ENCODE data around the gene DHX15.

The DHX15 gene

GRCh38 chr4:24584211-24584850 lies at the start of gene DHX15:
TSS of gene DHX15 (minus strand) at chr4:24584554. CDS start at chr4:24584393, 161 bp downstream.
- DNase-seq, result peak; percentile 88 to 91

GRCh38 chr4:24632011-24632410 lies 47.7 kb upstream of the DHX15 start:
- no peak for DNase-seq

- no peak for DNase-seq
These were observed 46.6 kb upstream of the DHX15 start for GRCh38 chr4:24630937-24631336.

- DNase-seq, result no peak
These were observed 40.7 kb upstream of the DHX15 start for GRCh38 chr4:24625091-24625490.

GRCh38 chr4:24624381-24624780 lies 40.0 kb upstream of the DHX15 start:
- no peak for DNase-seq

GRCh38 chr4:24622146-24622834 lies 37.9 kb upstream of the DHX15 start:
- no peak for DNase-seq

- DNase-seq, result no peak
These were observed 31.6 kb upstream of the DHX15 start for GRCh38 chr4:24615977-24616376.

- no peak for DNase-seq
These were observed 30.5 kb upstream of the DHX15 start for GRCh38 chr4:24614881-24615280.

GRCh38 chr4:24613502-24613901 lies 29.1 kb upstream of the DHX15 start:
- DNase-seq, result no peak

GRCh38 chr4:24611575-24611974 lies 27.2 kb upstream of the DHX15 start:
- no peak for DNase-seq

- no peak for DNase-seq
These were observed 23.0 kb upstream of the DHX15 start for GRCh38 chr4:24607334-24607733.

- DNase-seq, result no peak
These were observed 20.9 kb upstream of the DHX15 start for GRCh38 chr4:24605216-24605615.

GRCh38 chr4:24604558-24605214 lies 20.3 kb upstream of the DHX15 start:
- DNase-seq, result no peak

GRCh38 chr4:24603343-24603742 lies 19.0 kb upstream of the DHX15 start:
- no peak for DNase-seq

GRCh38 chr4:24601121-24601520 lies 16.8 kb upstream of the DHX15 start:
- DNase-seq, result no peak

- no peak for DNase-seq
These were observed 14.9 kb upstream of the DHX15 start for GRCh38 chr4:24599275-24599674.

GRCh38 chr4:24598025-24598424 lies 13.7 kb upstream of the DHX15 start:
- DNase-seq, result no peak

GRCh38 chr4:24595659-24596058 lies 11.3 kb upstream of the DHX15 start:
- no peak for DNase-seq

GRCh38 chr4:24594887-24595286 lies 10.5 kb upstream of the DHX15 start:
- no peak for DNase-seq

- no peak for DNase-seq
These were observed 5.1 kb upstream of the DHX15 start for GRCh38 chr4:24589448-24589847.

GRCh38 chr4:24588216-24588954 lies 4.0 kb upstream of the DHX15 start:
- no peak for DNase-seq

GRCh38 chr4:24583451-24584210 lies 723 bp downstream of the DHX15 start:
- peak; percentile 21 to 35 for DNase-seq
